GM23338 (cell line): ENCODE results near the gene CRYGA. TPM values are rescaled to one million over a fixed set of nuclear protein-coding genes. Genes with fewer than 3 reads are reported as not detected.

Source experiments
- ATAC-seq: fragments of 200-7000 bp; cut with Tn5 transposase; 3 replicates; pipeline ENCODE4 v1.9.1; 2020
- DNase-seq: peaks from one replicate; pipeline ENCODE4 v3.0.0-alpha.2; 2015; ENCODE audit warnings: low spot score
- H2AFZ ChIP-seq: fragments of 200-600 bp; sonication (generic); 2 replicates; pipeline ENCODE4 v1.8.0; 2016; ENCODE audit warnings: antibody characterized with exemption, mild to moderate bottlenecking, moderate library complexity
- H3F3A ChIP-seq: fragments of 200-600 bp; sonication (generic); replicated peaks from 2 replicates; pipeline ENCODE4 v1.8.0; 2017; ENCODE audit warnings: antibody characterized with exemption, mixed run types, low read depth
- H3K27ac ChIP-seq: fragments of 200-600 bp; sonication (generic); 2 replicates; pipeline ENCODE4 v1.6.1; 2016; ENCODE audit warnings: low read depth
- H3K27me3 ChIP-seq: fragments of 200-600 bp; sonication (generic); 2 replicates; pipeline ENCODE4 v1.8.0; 2016; ENCODE audit warnings: mild to moderate bottlenecking, mixed run types, moderate library complexity; ENCODE audit not compliant: insufficient read depth
- H3K36me3 ChIP-seq: fragments of 200-600 bp; sonication (generic); 2 replicates; pipeline ENCODE4 v1.8.0; 2016; ENCODE audit warnings: mild to moderate bottlenecking; ENCODE audit not compliant: insufficient read depth
- H3K4me1 ChIP-seq: fragments of 200-600 bp; sonication (generic); 2 replicates; pipeline ENCODE4 v1.8.0; 2016; ENCODE audit warnings: mild to moderate bottlenecking, moderate library complexity; ENCODE audit not compliant: insufficient read depth
- H3K4me2 ChIP-seq: fragments of 200-600 bp; sonication (generic); 2 replicates; pipeline ENCODE4 v1.7.1; 2017; ENCODE audit warnings: mixed run types
- H3K4me3 ChIP-seq: fragments of 200-600 bp; sonication (generic); 2 replicates; pipeline ENCODE4 v1.6.1; 2016; ENCODE audit warnings: mixed run types
- H3K79me2 ChIP-seq: fragments of 200-600 bp; sonication (generic); replicated peaks from 2 replicates; pipeline ENCODE4 v1.8.0; 2017; ENCODE audit warnings: mild to moderate bottlenecking; ENCODE audit not compliant: insufficient read depth
- H3K9me2 ChIP-seq: fragments of 200-600 bp; sonication (generic); 2 replicates; pipeline ENCODE4 v1.8.0; 2017; ENCODE audit not compliant: insufficient read depth
- H4K20me1 ChIP-seq: fragments of 200-600 bp; sonication (generic); replicated peaks from 2 replicates; pipeline ENCODE4 v1.8.0; 2017; ENCODE audit warnings: mild to moderate bottlenecking; ENCODE audit not compliant: insufficient read depth
- H3K27ac Mint-ChIP-seq: 2 replicates; pipeline ENCODE4 v1.8.0; 2020; ENCODE audit warnings: inconsistent platforms, mild to moderate bottlenecking, moderate library complexity, mixed read lengths
- H3K27me3 Mint-ChIP-seq: 3 replicates; pipeline ENCODE4 v1.8.0; 2022; ENCODE audit warnings: low read depth, mild to moderate bottlenecking, moderate library complexity, mixed read lengths, inconsistent platforms; ENCODE audit not compliant: insufficient read depth, poor library complexity
- H3K36me3 Mint-ChIP-seq: 3 replicates; pipeline ENCODE4 v1.8.0; 2021; ENCODE audit warnings: low read depth, mild to moderate bottlenecking, inconsistent platforms, moderate library complexity, mixed read lengths
- H3K4me1 Mint-ChIP-seq: 3 replicates; pipeline ENCODE4 v1.8.0; 2020; ENCODE audit warnings: mild to moderate bottlenecking, inconsistent platforms, mixed read lengths
- H3K4me3 Mint-ChIP-seq: 3 replicates; pipeline ENCODE4 v1.8.0; 2021; ENCODE audit warnings: moderate library complexity, mild to moderate bottlenecking, inconsistent platforms, mixed read lengths
- H3K9me3 Mint-ChIP-seq: 3 replicates; pipeline ENCODE4 v1.8.0; 2020; ENCODE audit warnings: moderate library complexity, mild to moderate bottlenecking, inconsistent platforms, mixed read lengths
- CREB1 ChIP-seq: fragments of 250-450 bp; sonication (Bioruptor Pico); IDR thresholded peaks from 2 replicates; pipeline ENCODE4 v1.5.0; 2020; ENCODE audit warnings: low read depth, mild to moderate bottlenecking, moderate library complexity
- ETS1 ChIP-seq: IDR thresholded peaks from 2 replicates; pipeline ENCODE4 v1.6.1; 2016; ENCODE audit warnings: antibody characterized with exemption
- EZH2 ChIP-seq: fragments of 200-600 bp; sonication (generic); IDR thresholded peaks from one replicate; pipeline ENCODE4 v1.8.0; 2017; ENCODE audit warnings: antibody characterized with exemption, mild to moderate bottlenecking, low read depth; ENCODE audit not compliant: unreplicated experiment
- NANOG ChIP-seq: IDR thresholded peaks from 2 replicates; pipeline ENCODE4 v1.6.1; 2016; ENCODE audit warnings: antibody characterized with exemption, borderline replicate concordance
- POLR2AphosphoS5 ChIP-seq: IDR thresholded peaks from 2 replicates; pipeline ENCODE4 v1.6.1; 2016; ENCODE audit warnings: antibody characterized with exemption, low read depth
- STAT1 ChIP-seq: IDR thresholded peaks from one replicate; pipeline ENCODE4 v1.6.1; 2016; ENCODE audit warnings: antibody characterized with exemption; ENCODE audit not compliant: unreplicated experiment
- ZNF114 ChIP-seq: fragments of 250-450 bp; sonication (Bioruptor Pico); IDR thresholded peaks from 2 replicates; pipeline ENCODE4 v1.5.0; 2020; ENCODE audit warnings: mild to moderate bottlenecking, moderate library complexity
- ZNF331 ChIP-seq: fragments of 250-450 bp; sonication (Bioruptor Pico); IDR thresholded peaks from 2 replicates; pipeline ENCODE4 v1.5.0; 2020; ENCODE audit warnings: low read depth, mild to moderate bottlenecking, moderate library complexity
- polyA plus RNA-seq: library from polyadenylated mRNA; unstranded; fragments of >200 nt; fragmentation: Nextera tagmentation; extraction: Ambion mirVana; gene quantifications from 2 replicates; pipeline ENCODE4 v1.2.1, GENCODE V29; 2016
- total RNA-seq: library from RNA; depleted of rRNA; stranded (reverse); fragments of >200 nt; shearing (Covaris generic); gene quantifications from 2 replicates; pipeline ENCODE4 v1.2.3, GENCODE V29; 2014
- TF ChIP-seq, protein P1 (sequence below): fragments of 250-450 bp; sonication (Bioruptor Pico); IDR thresholded peaks from 2 replicates; pipeline ENCODE4 v1.5.0; 2020; ENCODE audit warnings: mild to moderate bottlenecking, moderate library complexity

Gene CRYGA
- total and polyA plus RNA-seq, 2 experiments from 2014 or later, result not detected

DNA sequence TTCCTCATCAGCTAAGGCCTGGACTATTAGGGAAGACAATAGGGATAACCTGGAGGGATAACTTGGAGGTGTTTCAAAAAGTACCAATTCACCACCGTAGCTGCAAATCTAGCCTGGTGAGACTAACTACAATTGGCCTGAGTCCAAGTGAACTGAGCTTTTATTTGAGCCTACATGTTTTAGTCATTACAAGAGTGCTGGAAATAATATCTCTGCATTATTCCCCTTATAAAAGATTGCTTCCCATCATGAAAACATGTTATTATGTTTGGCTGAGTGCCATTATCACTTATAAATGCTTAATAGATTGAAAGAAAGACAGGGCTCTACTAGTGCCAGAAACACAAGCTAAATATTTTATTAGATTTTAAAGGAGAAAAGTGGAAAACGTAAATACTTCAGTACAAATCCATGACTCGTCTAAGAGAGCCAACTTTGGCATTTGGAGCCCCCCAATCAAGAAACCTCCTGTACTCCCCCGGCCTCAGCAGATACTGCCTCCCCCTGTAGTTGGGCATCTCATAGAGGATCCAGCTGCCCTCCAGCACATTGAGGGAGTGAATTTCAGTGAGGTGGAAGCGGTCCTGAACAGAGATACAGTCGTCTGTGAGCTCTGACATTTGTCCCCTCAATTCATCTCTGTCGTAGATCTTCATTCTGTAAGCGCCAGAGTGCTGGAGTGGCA, 21.0 kb downstream of the CRYGA start:
- H3K36me3 Mint-ChIP-seq, result peaks cover 26% of the 10 kb centered on the region
- H3K4me3 Mint-ChIP-seq, result no peak overlapping the region; the same call in 2 of the 3 replicates
- H3K4me2 ChIP-seq, result peak overlapping the region; percentile 62
- H3K4me1 Mint-ChIP-seq, result peaks cover 19% of the 10 kb centered on the region
- no peaks in the 10 kb centered on the region for H3K27me3 ChIP-seq
- peaks cover 26% of the 10 kb centered on the region for H3K9me3 Mint-ChIP-seq
- peaks cover 25% of the 10 kb centered on the region for H3K4me1 ChIP-seq
- no peaks in the 10 kb centered on the region for H3F3A ChIP-seq
- peaks cover 5% of the 10 kb centered on the region for H3K27me3 Mint-ChIP-seq
- no peak for TF ChIP-seq CREB1 (CRISPR knock-in tag)
- TF ChIP-seq, protein P1, sequence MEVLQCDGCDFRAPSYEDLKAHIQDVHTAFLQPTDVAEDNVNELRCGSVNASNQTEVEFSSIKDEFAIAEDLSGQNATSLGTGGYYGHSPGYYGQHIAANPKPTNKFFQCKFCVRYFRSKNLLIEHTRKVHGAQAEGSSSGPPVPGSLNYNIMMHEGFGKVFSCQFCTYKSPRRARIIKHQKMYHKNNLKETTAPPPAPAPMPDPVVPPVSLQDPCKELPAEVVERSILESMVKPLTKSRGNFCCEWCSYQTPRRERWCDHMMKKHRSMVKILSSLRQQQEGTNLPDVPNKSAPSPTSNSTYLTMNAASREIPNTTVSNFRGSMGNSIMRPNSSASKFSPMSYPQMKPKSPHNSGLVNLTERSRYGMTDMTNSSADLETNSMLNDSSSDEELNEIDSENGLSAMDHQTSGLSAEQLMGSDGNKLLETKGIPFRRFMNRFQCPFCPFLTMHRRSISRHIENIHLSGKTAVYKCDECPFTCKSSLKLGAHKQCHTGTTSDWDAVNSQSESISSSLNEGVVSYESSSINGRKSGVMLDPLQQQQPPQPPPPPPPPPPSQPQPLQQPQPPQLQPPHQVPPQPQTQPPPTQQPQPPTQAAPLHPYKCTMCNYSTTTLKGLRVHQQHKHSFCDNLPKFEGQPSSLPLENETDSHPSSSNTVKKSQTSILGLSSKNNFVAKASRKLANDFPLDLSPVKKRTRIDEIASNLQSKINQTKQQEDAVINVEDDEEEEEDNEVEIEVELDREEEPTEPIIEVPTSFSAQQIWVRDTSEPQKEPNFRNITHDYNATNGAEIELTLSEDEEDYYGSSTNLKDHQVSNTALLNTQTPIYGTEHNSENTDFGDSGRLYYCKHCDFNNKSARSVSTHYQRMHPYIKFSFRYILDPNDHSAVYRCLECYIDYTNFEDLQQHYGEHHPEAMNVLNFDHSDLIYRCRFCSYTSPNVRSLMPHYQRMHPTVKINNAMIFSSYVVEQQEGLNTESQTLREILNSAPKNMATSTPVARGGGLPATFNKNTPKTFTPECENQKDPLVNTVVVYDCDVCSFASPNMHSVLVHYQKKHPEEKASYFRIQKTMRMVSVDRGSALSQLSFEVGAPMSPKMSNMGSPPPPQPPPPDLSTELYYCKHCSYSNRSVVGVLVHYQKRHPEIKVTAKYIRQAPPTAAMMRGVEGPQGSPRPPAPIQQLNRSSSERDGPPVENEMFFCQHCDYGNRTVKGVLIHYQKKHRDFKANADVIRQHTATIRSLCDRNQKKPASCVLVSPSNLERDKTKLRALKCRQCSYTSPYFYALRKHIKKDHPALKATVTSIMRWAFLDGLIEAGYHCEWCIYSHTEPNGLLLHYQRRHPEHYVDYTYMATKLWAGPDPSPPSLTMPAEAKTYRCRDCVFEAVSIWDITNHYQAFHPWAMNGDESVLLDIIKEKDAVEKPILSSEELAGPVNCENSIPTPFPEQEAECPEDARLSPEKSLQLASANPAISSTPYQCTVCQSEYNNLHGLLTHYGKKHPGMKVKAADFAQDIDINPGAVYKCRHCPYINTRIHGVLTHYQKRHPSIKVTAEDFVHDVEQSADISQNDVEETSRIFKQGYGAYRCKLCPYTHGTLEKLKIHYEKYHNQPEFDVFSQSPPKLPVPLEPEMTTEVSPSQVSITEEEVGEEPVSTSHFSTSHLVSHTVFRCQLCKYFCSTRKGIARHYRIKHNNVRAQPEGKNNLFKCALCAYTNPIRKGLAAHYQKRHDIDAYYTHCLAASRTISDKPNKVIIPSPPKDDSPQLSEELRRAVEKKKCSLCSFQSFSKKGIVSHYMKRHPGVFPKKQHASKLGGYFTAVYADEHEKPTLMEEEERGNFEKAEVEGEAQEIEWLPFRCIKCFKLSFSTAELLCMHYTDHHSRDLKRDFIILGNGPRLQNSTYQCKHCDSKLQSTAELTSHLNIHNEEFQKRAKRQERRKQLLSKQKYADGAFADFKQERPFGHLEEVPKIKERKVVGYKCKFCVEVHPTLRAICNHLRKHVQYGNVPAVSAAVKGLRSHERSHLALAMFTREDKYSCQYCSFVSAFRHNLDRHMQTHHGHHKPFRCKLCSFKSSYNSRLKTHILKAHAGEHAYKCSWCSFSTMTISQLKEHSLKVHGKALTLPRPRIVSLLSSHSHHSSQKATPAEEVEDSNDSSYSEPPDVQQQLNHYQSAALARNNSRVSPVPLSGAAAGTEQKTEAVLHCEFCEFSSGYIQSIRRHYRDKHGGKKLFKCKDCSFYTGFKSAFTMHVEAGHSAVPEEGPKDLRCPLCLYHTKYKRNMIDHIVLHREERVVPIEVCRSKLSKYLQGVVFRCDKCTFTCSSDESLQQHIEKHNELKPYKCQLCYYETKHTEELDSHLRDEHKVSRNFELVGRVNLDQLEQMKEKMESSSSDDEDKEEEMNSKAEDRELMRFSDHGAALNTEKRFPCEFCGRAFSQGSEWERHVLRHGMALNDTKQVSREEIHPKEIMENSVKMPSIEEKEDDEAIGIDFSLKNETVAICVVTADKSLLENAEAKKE, result no peak
- TF ChIP-seq ETS1, result no peak
- TF ChIP-seq POLR2AphosphoS5, result no peak
- no peak for TF ChIP-seq ZNF114
- no peak for TF ChIP-seq NANOG
- no peak for TF ChIP-seq ZNF331 (CRISPR knock-in tag)
- no peak for TF ChIP-seq STAT1
- no peak for TF ChIP-seq EZH2
- H2AFZ ChIP-seq, result peak overlapping the region; percentile 70
- ATAC-seq (no peak; the same call in 2 of the 3 replicates), DNase-seq (no peak)
- no peaks in the 10 kb centered on the region for H3K79me2 ChIP-seq
- no peaks in the 10 kb centered on the region for H3K9me2 ChIP-seq
- H3K4me3 ChIP-seq, result peak overlapping the region; percentile 28; the same call in 1 of the 2 replicates
- peak overlapping the region; percentile 99 for H3K27ac ChIP-seq
- H3K36me3 ChIP-seq, result no peaks in the 10 kb centered on the region
- peak overlapping the region; percentile 91 for H3K27ac Mint-ChIP-seq
- no peaks in the 10 kb centered on the region for H4K20me1 ChIP-seq
